Neutrophil (primary cell): Measurements from ENCODE around the gene FAM9C.
"Not testable (repeated sequence)": the region's sequence is repeated elsewhere in the genome, so short reads cannot be mapped to it uniquely, and the experiment has no call there.

ENCODE experiments used
- H3K27ac ChIP-seq: fragments of 200-600 bp; sonication (generic); 2 replicates; pipeline ENCODE4 v1.5.1; 2016; ENCODE audit warnings: mild to moderate bottlenecking, moderate library complexity
- H3K27me3 ChIP-seq: fragments of 200-600 bp; sonication (generic); 2 replicates; pipeline ENCODE4 v1.6.0; 2016; ENCODE audit warnings: mild to moderate bottlenecking
- H3K36me3 ChIP-seq: fragments of 200-600 bp; sonication (generic); 2 replicates; pipeline ENCODE4 v1.5.1; 2017
- H3K4me1 ChIP-seq, 2 experiments: fragments of 200-600 bp in 1 of 2; sonication (generic) in 1 of 2; 1 replicate in 1 of 2; 2 replicates in 1 of 2; pipeline versions ENCODE4 v1.5.1 to v1.6.1; 2013 to 2016; ENCODE audit warnings: low read depth in 1 of 2, low read length in 1 of 2, mild to moderate bottlenecking in 1 of 2, moderate library complexity in 1 of 2; ENCODE audit not compliant: control insufficient read depth in 1 of 2, insufficient read depth in 1 of 2
- H3K4me3 ChIP-seq, 2 experiments: fragments of 200-600 bp in 1 of 2; sonication (generic) in 1 of 2; 1 replicate in 1 of 2; 2 replicates in 1 of 2; pipeline ENCODE4 v1.5.1; 2013 to 2016; ENCODE audit warnings: low read depth in 1 of 2, low read length in 1 of 2, mild to moderate bottlenecking in 1 of 2, moderate library complexity in 1 of 2
- H3K9me3 ChIP-seq: fragments of 200-600 bp; sonication (generic); 2 replicates; pipeline ENCODE4 v1.5.1; 2016
- CTCF ChIP-seq: fragments of 200-600 bp; sonication (generic); IDR thresholded peaks from 2 replicates; pipeline ENCODE4 v1.5.1; 2016; ENCODE audit warnings: antibody characterized with exemption

FAM9C gene

GRCh38 chrX:13084611-13085010 lies 40.2 kb upstream of the FAM9C start:
- no peaks in the 10 kb centered on the region for H3K36me3 ChIP-seq
- no peaks in the 10 kb centered on the region for H3K9me3 ChIP-seq
- peaks cover 94 to 100% of the 10 kb centered on the region in 2 experiments for H3K4me1 ChIP-seq
- H3K27me3 ChIP-seq: no peaks in the 10 kb centered on the region
- TF ChIP-seq CTCF: no peak
- peak overlapping the region; percentile 100 for H3K27ac ChIP-seq
- H3K4me3 ChIP-seq: no peak overlapping the region

- peaks cover 92 to 100% of the 10 kb centered on the region in 2 experiments for H3K4me1 ChIP-seq
- not testable (repeated sequence) for H3K4me3 ChIP-seq, H3K36me3 ChIP-seq, H3K9me3 ChIP-seq, H3K27me3 ChIP-seq
- H3K27ac ChIP-seq: peak overlapping the region; percentile 100
Measured at GRCh38 chrX:13083755-13084326, 39.4 kb upstream of the FAM9C start.

- Histone ChIP-seq H3K27me3 (no peaks in the 10 kb centered on the region), H3K4me1 (peaks cover 89 to 100% of the 10 kb centered on the region in 2 experiments), H3K27ac (peak overlapping the region; percentile 100), H3K4me3 (peak overlapping the region; percentile 28 to 37), H3K36me3 (no peaks in the 10 kb centered on the region), H3K9me3 (no peaks in the 10 kb centered on the region)
- no peak for TF ChIP-seq CTCF
Measured at GRCh38 chrX:13082206-13083065, 38.0 kb upstream of the FAM9C start.

GRCh38 chrX:13081395-13082205 lies 37.2 kb upstream of the FAM9C start:
- peak overlapping the region; percentile 100 for H3K27ac ChIP-seq
- H3K4me1 ChIP-seq: peaks cover 91 to 100% of the 10 kb centered on the region in 2 experiments
- H3K9me3 ChIP-seq: no peaks in the 10 kb centered on the region
- H3K27me3 ChIP-seq: no peaks in the 10 kb centered on the region
- TF ChIP-seq CTCF: no peak
- H3K4me3 ChIP-seq: peak overlapping the region; percentile 28 to 37
- no peaks in the 10 kb centered on the region for H3K36me3 ChIP-seq

- H3K36me3 ChIP-seq: no peaks in the 10 kb centered on the region
- peak overlapping the region; percentile 100 for H3K27ac ChIP-seq
- no peaks in the 10 kb centered on the region for H3K27me3 ChIP-seq
- H3K4me1 ChIP-seq: peaks cover 92 to 100% of the 10 kb centered on the region in 2 experiments
- no peaks in the 10 kb centered on the region for H3K9me3 ChIP-seq
- no peak for TF ChIP-seq CTCF
- H3K4me3 ChIP-seq: peak overlapping the region in 1 of 2 experiments; percentile 28
Measured at GRCh38 chrX:13080128-13080795, 35.8 kb upstream of the FAM9C start.
